Measurements from ENCODE around the gene ROCK2. TPM values are rescaled to one million over a fixed set of nuclear protein-coding genes. Genes with fewer than 3 reads are reported as not detected.

ROCK2 gene
- total RNA-seq, 1 donor from 2014 or later, result 45.1 TPM

GRCh38 chr2:11243512-11243911 is 100.9 kb downstream of the ROCK2 start:
- H2AFZ ChIP-seq (ENCODE audit: low read depth, low read length), result no peak overlapping the region
- TF ChIP-seq CTCF (IDR thresholded peaks at IDR 0.05; ENCODE audit: insufficient read depth, low read depth, low read length) (no peak), EZH2 (IDR thresholded peaks at IDR 0.05; ENCODE audit: insufficient read depth, low read length) (no peak)
- no peak overlapping the region for H3K4me3 ChIP-seq (ENCODE audit: insufficient read depth, low read depth, low read length)
- Mint-ChIP-seq H3K4me1 (ENCODE audit: low read depth, unreplicated experiment) (peaks cover 10% of the 10 kb centered on the region), H3K27me3 (ENCODE audit: low read depth, unreplicated experiment) (no peaks in the 10 kb centered on the region), H3K27ac (ENCODE audit: unreplicated experiment) (no peak overlapping the region), H3K9me3 (ENCODE audit: unreplicated experiment) (no peaks in the 10 kb centered on the region), H3K36me3 (ENCODE audit: low read depth, unreplicated experiment) (no peaks in the 10 kb centered on the region), H3K4me3 (ENCODE audit: unreplicated experiment) (no peak overlapping the region)
- H3K9ac ChIP-seq (ENCODE audit: low read length), result no peak overlapping the region
- H3K4me1 ChIP-seq (ENCODE audit: insufficient read depth, low read length), result no peaks in the 10 kb centered on the region
- H4K20me1 ChIP-seq (ENCODE audit: insufficient read depth, low read length), result peaks cover 22% of the 10 kb centered on the region
- FAIRE-seq, result no peak
- DNase-seq (ENCODE audit: low read depth), result no peak
- no peak overlapping the region for H3K4me2 ChIP-seq (ENCODE audit: low read length)
- H3K27me3 ChIP-seq (ENCODE audit: insufficient read depth, low read length), result no peaks in the 10 kb centered on the region
- peaks cover 23% of the 10 kb centered on the region for H3K79me2 ChIP-seq (ENCODE audit: insufficient read depth, low read length)
- no peaks in the 10 kb centered on the region for H3K9me3 ChIP-seq (ENCODE audit: insufficient read depth, low read depth, low read length)
- no peak overlapping the region for H3K27ac ChIP-seq (ENCODE audit: low read depth, low read length)
- H3K36me3 ChIP-seq (ENCODE audit: insufficient read depth, low read length), result no peaks in the 10 kb centered on the region

GRCh38 chr2:11242542-11243174 is 101.8 kb downstream of the ROCK2 start:
- no peak overlapping the region for H3K9ac ChIP-seq (ENCODE audit: low read length)
- Mint-ChIP-seq H3K9me3 (ENCODE audit: unreplicated experiment) (no peaks in the 10 kb centered on the region), H3K27me3 (ENCODE audit: low read depth, unreplicated experiment) (no peaks in the 10 kb centered on the region), H3K36me3 (ENCODE audit: low read depth, unreplicated experiment) (no peaks in the 10 kb centered on the region), H3K27ac (ENCODE audit: unreplicated experiment) (no peak overlapping the region), H3K4me3 (ENCODE audit: unreplicated experiment) (no peak overlapping the region), H3K4me1 (ENCODE audit: low read depth, unreplicated experiment) (peaks cover 10% of the 10 kb centered on the region)
- no peaks in the 10 kb centered on the region for H3K4me1 ChIP-seq (ENCODE audit: insufficient read depth, low read length)
- FAIRE-seq (no peak), DNase-seq (ENCODE audit: low read depth) (no peak)
- TF ChIP-seq EZH2 (IDR thresholded peaks at IDR 0.05; ENCODE audit: insufficient read depth, low read length) (no peak), CTCF (IDR thresholded peaks at IDR 0.05; ENCODE audit: insufficient read depth, low read depth, low read length) (no peak)
- no peaks in the 10 kb centered on the region for H3K36me3 ChIP-seq (ENCODE audit: insufficient read depth, low read length)
- H2AFZ ChIP-seq (ENCODE audit: low read depth, low read length), result no peak overlapping the region
- H4K20me1 ChIP-seq (ENCODE audit: insufficient read depth, low read length), result peaks cover 25% of the 10 kb centered on the region
- peaks cover 27% of the 10 kb centered on the region for H3K79me2 ChIP-seq (ENCODE audit: insufficient read depth, low read length)
- H3K27ac ChIP-seq (ENCODE audit: low read depth, low read length), result no peak overlapping the region
- H3K9me3 ChIP-seq (ENCODE audit: insufficient read depth, low read depth, low read length), result no peaks in the 10 kb centered on the region
- no peak overlapping the region for H3K4me2 ChIP-seq (ENCODE audit: low read length)
- H3K27me3 ChIP-seq (ENCODE audit: insufficient read depth, low read length), result no peaks in the 10 kb centered on the region
- no peak overlapping the region for H3K4me3 ChIP-seq (ENCODE audit: insufficient read depth, low read depth, low read length)

GRCh38 chr2:11241412-11242203 is 102.8 kb downstream of the ROCK2 start:
- Mint-ChIP-seq H3K4me3 (ENCODE audit: unreplicated experiment) (no peak overlapping the region), H3K9me3 (ENCODE audit: unreplicated experiment) (no peaks in the 10 kb centered on the region), H3K36me3 (ENCODE audit: low read depth, unreplicated experiment) (no peaks in the 10 kb centered on the region), H3K27ac (ENCODE audit: unreplicated experiment) (no peak overlapping the region), H3K4me1 (ENCODE audit: low read depth, unreplicated experiment) (peaks cover 10% of the 10 kb centered on the region), H3K27me3 (ENCODE audit: low read depth, unreplicated experiment) (no peaks in the 10 kb centered on the region)
- H3K4me3 ChIP-seq (ENCODE audit: insufficient read depth, low read depth, low read length), result no peak overlapping the region
- H2AFZ ChIP-seq (ENCODE audit: low read depth, low read length), result no peak overlapping the region
- peaks cover 23% of the 10 kb centered on the region for H4K20me1 ChIP-seq (ENCODE audit: insufficient read depth, low read length)
- H3K27me3 ChIP-seq (ENCODE audit: insufficient read depth, low read length), result no peaks in the 10 kb centered on the region
- peaks cover 19% of the 10 kb centered on the region for H3K79me2 ChIP-seq (ENCODE audit: insufficient read depth, low read length)
- DNase-seq (ENCODE audit: low read depth) (no peak), FAIRE-seq (no peak)
- H3K27ac ChIP-seq (ENCODE audit: low read depth, low read length), result no peak overlapping the region
- no peaks in the 10 kb centered on the region for H3K36me3 ChIP-seq (ENCODE audit: insufficient read depth, low read length)
- H3K4me1 ChIP-seq (ENCODE audit: insufficient read depth, low read length), result no peaks in the 10 kb centered on the region
- no peak overlapping the region for H3K4me2 ChIP-seq (ENCODE audit: low read length)
- no peak for TF ChIP-seq CTCF (IDR thresholded peaks at IDR 0.05; ENCODE audit: insufficient read depth, low read depth, low read length)
- TF ChIP-seq EZH2 (IDR thresholded peaks at IDR 0.05; ENCODE audit: insufficient read depth, low read length), result no peak
- H3K9me3 ChIP-seq (ENCODE audit: insufficient read depth, low read depth, low read length), result no peaks in the 10 kb centered on the region
- no peak overlapping the region for H3K9ac ChIP-seq (ENCODE audit: low read length)
